NCI-H460 (cell line): ENCODE results near the gene BCL2A1. TPM values are rescaled to one million over a fixed set of nuclear protein-coding genes. Genes with fewer than 3 reads are reported as not detected.

Source experiments
- DNase-seq: peaks from one replicate; pipeline ENCODE4 v3.0.0-alpha.2; 2016; ENCODE audit warnings: low read depth; ENCODE audit errors: extremely low read depth
- total RNA-seq: library from RNA; depleted of rRNA; stranded (reverse); fragments of >200 nt; shearing (Covaris generic); gene quantifications from 2 replicates; pipeline ENCODE4 v1.2.3, GENCODE V29; 2014

BCL2A1 gene
- total RNA-seq, 1 experiment from 2014 or later, result not detected

DNA sequence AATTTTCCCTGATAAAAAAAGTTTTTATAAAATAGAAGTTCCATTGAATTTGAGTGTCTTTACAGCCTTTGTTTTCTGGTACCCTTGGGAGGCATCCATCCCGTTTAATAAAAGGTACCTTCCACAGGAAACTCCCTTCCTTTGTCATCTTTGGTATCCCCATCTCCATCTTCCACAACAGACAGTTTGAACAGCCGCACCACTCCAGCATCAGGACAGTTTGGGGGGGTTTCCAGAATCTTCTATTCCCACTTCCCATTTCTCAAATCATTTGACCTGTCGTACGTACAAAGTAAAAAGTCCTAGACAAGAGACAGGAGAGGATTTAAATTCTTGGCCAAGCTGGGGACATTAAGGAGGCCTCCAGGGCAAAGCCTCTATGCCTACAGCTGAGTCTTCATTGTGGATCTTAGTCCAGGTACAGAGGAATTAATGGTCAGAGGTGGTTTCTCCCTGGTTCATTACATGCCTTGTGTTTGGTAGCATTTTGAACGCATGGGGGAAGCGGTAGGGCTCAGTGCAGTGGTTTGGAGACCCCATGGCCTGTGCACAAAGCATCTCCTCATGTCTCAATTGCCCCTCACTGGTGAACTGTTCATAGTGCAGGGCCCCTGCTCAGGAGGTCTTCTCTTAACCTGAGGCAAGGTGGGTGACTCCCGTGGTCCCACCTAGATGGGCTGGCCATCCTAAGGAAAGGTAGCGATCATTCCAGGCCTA is 19.4 kb upstream of the BCL2A1 start:
- no peak for DNase-seq

DNA sequence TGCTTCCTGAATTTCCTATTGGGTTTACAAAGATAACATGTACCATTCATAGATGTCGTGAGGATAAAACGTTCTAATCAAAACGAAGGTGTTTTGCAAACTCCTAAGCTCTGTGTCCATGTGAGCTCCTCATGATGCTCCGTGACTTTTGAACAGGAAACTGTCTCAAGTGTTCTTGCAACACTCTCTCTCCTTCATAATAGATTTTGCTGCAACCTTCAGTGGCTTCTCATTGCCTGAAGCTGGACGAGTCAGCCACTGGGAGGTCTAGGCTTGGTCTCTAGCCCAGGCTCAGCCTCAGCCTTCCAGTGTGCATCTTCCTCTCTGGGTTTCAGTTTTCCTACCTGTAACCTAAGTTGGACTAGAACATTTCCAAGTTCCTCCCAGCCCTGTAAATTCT is 18.7 kb upstream of the BCL2A1 start:
- no peak for DNase-seq

- no peak for DNase-seq
Measured at GRCh38 chr15:79989183-79989582, 18.2 kb upstream of the BCL2A1 start.

DNA sequence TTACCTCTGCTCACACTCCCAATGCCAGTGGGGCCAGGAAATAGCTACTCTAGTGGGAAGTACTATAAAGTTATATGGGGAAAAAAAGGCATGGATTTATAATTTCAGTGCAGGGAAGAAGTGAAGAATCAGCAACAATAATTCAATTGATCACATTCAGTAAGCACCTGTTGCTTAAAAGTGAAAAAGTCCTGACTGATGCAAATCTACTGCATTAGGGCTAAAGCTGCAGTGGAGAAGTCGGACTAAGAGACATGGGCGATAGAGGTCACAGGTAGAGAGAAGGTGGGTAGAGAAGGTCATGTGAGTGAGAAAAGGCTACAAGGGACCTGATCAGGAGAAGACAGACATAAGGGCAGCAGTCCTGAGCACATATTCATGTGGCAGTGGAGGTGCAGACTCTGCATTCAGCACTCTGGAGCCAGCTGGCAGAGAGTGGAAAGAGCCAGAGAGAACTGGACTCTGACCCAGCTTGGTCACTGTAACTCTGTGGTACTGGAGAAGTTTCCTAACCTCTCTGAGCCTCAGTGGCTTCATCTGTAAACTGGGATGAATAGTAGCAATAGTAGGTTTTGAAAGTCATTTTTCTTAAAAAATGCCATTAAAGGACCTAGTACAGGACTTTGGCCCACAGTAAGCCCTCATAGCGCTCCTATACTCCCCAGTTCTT is 17.6 kb upstream of the BCL2A1 start:
- DNase-seq, result no peak

DNA sequence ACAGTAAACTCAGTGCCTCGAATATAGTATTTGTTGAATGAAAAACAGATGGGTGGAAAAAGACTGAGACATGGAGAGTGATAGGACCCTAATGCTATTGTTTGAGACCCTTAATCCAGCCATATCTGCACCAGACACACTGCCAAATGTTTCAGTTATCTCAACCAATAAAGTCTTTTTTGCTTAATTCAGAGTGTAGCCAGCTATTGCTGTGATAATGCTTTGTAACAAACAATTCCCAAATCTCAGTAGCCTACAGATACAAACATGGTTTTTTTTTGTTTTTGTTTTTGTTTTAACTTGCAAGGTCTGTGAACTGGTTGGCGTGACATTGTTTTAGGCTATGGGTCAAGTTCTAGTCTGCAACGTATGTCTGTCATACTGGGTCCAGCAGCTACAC is 17.0 kb upstream of the BCL2A1 start:
- no peak for DNase-seq

DNA sequence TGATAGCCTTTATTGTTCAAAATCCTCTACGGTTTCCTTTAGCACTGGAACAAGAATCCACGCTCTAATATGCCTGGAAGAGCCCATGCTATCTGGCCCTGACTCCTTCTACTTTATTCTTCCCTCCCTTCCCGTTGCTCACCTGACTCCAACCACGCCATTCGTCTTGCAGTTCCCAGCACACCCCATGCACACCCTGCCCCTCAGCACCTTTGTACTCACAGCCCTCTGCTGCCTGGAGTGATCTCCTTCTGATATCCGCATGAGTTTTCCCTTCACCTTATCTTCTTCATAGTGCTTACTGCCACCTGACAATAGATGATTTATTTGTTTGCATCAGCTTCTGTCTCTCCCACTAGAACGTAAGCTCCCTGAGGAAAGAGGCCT is 16.6 kb upstream of the BCL2A1 start:
- DNase-seq, result no peak

DNA sequence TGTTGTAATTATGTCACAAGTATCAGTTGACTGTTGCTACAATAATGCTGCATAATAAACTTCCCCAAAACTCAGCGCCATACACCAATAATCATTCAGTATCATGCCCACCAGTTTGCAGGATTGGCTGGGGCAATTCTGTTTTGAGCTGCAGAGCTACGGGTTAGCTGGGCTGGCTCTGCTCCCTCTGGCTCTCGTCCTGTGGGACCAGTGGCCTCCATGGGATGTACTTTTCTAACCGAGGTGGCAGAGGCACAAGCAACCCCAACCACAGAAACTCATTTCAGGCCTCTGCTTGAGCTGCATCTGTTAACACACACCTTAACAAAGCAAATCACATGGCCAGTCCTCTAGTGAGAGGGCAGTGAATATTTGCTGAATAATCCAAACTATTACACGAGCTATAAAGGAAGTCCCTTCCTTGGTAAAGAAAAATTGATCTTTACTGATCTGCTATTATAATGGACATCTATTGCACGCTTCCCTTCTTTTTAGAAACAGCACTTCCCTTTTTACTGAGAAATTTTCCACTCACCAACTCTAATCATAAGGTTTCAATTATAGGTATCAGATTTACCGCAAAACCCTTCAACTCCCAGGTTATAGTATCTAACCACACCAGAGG is 10.9 kb upstream of the BCL2A1 start:
- no peak for DNase-seq

- no peak for DNase-seq
Measured at GRCh38 chr15:79978655-79979514, 7.9 kb upstream of the BCL2A1 start.

- DNase-seq, result no peak
Measured at GRCh38 chr15:79978260-79978654, 7.3 kb upstream of the BCL2A1 start.

DNA sequence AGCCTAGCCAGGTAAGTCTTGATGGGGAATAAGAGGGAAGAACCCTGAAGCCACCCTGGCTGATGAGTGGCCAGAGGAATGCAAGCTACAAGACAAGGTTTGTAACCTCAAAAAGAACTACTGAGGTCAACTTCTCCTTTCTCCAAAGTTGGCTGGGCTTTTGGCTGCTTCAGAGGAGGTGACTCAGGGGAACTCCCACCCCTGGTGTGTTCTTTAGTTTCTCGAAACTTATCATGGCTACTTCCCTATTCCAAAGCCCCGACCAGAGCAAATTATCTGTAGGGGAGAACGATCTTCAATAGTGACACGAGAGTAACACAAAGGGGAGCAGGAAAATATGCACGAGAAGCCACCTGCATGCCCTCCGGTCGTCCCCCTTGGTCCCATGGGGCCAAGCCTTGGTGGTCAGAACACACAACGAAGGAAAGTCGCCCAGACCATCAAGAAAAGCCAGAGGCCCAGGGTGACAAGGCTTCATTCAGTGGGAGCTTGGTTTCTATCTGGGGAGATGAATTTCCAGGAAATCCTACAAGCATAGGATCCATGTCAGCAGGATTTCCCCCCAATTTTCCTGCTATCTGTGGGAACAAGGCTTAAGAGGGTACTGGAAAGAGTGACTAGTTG is 6.5 kb upstream of the BCL2A1 start:
- no peak for DNase-seq

- DNase-seq, result no peak
Measured at GRCh38 chr15:79973456-79974195, 2.6 kb upstream of the BCL2A1 start.

DNA sequence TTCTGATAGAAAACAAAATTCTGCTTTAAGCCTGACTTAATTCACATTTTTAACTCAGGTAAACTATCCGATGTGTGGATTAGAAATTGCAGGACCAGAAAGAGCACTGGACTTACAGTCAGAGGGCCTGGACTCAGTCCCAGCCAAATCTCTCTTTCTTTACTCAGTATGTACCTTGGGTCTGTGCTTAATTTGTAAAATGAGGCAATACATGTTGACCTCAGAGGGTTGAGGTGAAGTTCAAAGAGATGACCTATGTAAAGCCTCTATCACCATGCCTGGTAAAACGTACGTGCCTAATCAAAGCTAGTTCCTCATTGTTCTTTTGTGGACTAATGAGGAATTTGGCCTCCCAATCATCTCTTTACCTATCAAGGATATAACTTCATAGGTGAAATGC is 1.9 kb upstream of the BCL2A1 start:
- DNase-seq, result no peak

GRCh38 chr15:79970181-79970580 is 815 bp downstream of the BCL2A1 start:
- no peak for DNase-seq

GRCh38 chr15:79969146-79969545 is 1.9 kb downstream of the BCL2A1 start:
- no peak for DNase-seq

- DNase-seq, result no peak
Measured at GRCh38 chr15:79967298-79968182, 3.5 kb downstream of the BCL2A1 start.

GRCh38 chr15:79966634-79967297 is 4.2 kb downstream of the BCL2A1 start:
- no peak for DNase-seq

GRCh38 chr15:79965846-79966630 is 5.0 kb downstream of the BCL2A1 start:
- DNase-seq, result no peak
